ENCODE data around the gene PSMB3.
A peak's percentile ranks its signal among the peaks of the same experiment; 100 is the strongest.

Gene PSMB3

GRCh38 chr17:38738007-38738662 lies 14.4 kb upstream of the PSMB3 start:
- no peak overlapping the region for H3K4me3 Mint-ChIP-seq
- H3K27me3 Mint-ChIP-seq = peaks cover 12% of the 10 kb centered on the region
- H3K36me3 Mint-ChIP-seq (ENCODE audit: low read depth) = peaks cover 14% of the 10 kb centered on the region
- no peak for DNase-seq
- no peaks in the 10 kb centered on the region for H3K9me3 Mint-ChIP-seq
- peaks cover 23% of the 10 kb centered on the region for H3K4me1 Mint-ChIP-seq (ENCODE audit: low read depth)
- H3K27ac Mint-ChIP-seq = no peak overlapping the region

DNA sequence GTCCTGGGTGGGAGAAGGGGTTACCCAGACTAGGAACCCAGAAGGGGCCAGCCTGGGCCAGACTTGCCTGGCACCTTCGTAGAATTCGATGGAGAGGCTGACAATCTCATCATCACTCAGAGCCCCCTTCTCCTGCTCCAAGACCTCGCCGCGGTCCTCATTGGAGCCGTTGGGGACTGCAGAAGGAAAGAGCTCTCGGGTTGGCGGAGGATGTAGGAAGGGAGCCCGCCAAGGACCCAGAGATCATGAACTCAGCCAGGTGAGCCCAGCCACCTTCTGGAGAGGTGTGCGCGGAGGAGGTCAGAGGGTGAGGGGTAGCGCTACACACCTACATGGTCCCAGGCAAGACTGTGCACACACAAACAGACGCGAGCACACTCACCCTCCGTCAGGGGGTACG lies 13.9 kb upstream of the PSMB3 start:
- H3K9me3 Mint-ChIP-seq = no peaks in the 10 kb centered on the region
- DNase-seq = no peak

GRCh38 chr17:38739305-38739704 lies 13.2 kb upstream of the PSMB3 start:
- Mint-ChIP-seq H3K27me3 (peaks cover 15% of the 10 kb centered on the region), H3K9me3 (no peaks in the 10 kb centered on the region), H3K4me1 (ENCODE audit: low read depth) (peaks cover 11% of the 10 kb centered on the region), H3K27ac (no peak overlapping the region), H3K4me3 (no peak overlapping the region), H3K36me3 (ENCODE audit: low read depth) (peaks cover 2% of the 10 kb centered on the region)
- DNase-seq = no peak

More for the DNA sequence above, 13.9 kb upstream of the PSMB3 start:
- Mint-ChIP-seq H3K27ac (no peak overlapping the region), H3K4me1 (ENCODE audit: low read depth) (peaks cover 17% of the 10 kb centered on the region), H3K36me3 (ENCODE audit: low read depth) (peaks cover 9% of the 10 kb centered on the region), H3K27me3 (peaks cover 12% of the 10 kb centered on the region), H3K4me3 (no peak overlapping the region)

DNA sequence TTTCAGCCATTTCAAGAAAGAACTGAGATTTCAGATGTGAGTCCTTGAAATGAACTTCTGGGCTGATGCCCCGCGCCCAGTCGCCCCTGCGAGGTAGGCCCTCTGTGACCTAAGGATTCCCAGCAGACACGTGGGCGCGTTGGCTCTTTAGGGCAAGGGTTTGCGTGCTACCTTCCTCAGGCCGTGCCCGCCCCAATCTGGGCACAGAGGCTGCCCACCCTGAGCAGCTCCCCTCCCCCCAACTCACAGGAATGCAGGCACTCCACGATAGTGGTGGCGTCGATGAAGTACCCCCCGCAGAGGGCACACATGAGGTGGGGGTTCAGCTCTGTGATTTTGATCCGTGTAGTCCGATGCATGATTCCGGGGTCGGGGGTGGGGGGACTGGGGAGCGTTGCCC lies 12.5 kb upstream of the PSMB3 start:
- no peak overlapping the region for H3K4me3 Mint-ChIP-seq
- H3K27me3 Mint-ChIP-seq = peaks cover 21% of the 10 kb centered on the region
- H3K9me3 Mint-ChIP-seq = no peaks in the 10 kb centered on the region
- no peaks in the 10 kb centered on the region for H3K36me3 Mint-ChIP-seq (ENCODE audit: low read depth)
- peaks cover 4% of the 10 kb centered on the region for H3K4me1 Mint-ChIP-seq (ENCODE audit: low read depth)
- H3K27ac Mint-ChIP-seq = no peak overlapping the region
- no peak for DNase-seq

GRCh38 chr17:38740806-38741205 lies 11.7 kb upstream of the PSMB3 start:
- DNase-seq = no peak
- Mint-ChIP-seq H3K27me3 (peaks cover 29% of the 10 kb centered on the region), H3K36me3 (ENCODE audit: low read depth) (no peaks in the 10 kb centered on the region), H3K27ac (no peak overlapping the region), H3K4me3 (no peak overlapping the region), H3K4me1 (ENCODE audit: low read depth) (no peaks in the 10 kb centered on the region), H3K9me3 (no peaks in the 10 kb centered on the region)

- H3K4me3 Mint-ChIP-seq = no peak overlapping the region
- H3K27ac Mint-ChIP-seq = no peak overlapping the region
- peaks cover 4% of the 10 kb centered on the region for H3K4me1 Mint-ChIP-seq (ENCODE audit: low read depth)
- DNase-seq = no peak
- H3K9me3 Mint-ChIP-seq = no peaks in the 10 kb centered on the region
- H3K36me3 Mint-ChIP-seq (ENCODE audit: low read depth) = no peaks in the 10 kb centered on the region
- H3K27me3 Mint-ChIP-seq = peaks cover 35% of the 10 kb centered on the region
These were observed 11.1 kb upstream of the PSMB3 start for GRCh38 chr17:38741461-38741860.

DNA sequence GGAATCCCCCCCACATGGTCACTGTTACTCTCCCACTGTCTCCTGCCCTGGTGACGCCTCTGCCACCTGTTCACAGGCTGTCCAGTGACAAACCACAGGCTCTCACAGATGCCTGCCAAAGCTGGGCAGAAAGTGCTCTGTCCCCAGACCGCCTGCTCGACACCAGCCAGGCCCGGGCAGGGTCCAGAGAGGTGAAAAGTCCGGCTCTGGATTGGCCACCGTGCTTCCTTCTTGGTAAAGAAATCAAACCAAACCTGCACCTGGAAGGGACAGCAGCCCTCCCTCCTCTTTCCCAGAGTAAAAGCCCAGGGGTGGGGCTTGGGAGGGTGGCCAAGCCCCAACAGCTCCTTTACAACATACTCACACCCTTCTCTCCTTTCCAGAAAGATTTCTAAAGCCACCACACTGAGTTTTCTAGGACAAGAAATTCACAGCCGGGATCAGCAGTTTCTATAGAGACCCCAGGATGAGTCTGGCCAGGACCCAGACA lies 10.6 kb upstream of the PSMB3 start:
- no peaks in the 10 kb centered on the region for H3K36me3 Mint-ChIP-seq (ENCODE audit: low read depth)
- H3K4me3 Mint-ChIP-seq = no peak overlapping the region
- no peaks in the 10 kb centered on the region for H3K9me3 Mint-ChIP-seq
- DNase-seq = no peak
- H3K27ac Mint-ChIP-seq = no peak overlapping the region
- peaks cover 41% of the 10 kb centered on the region for H3K27me3 Mint-ChIP-seq
- peaks cover 7% of the 10 kb centered on the region for H3K4me1 Mint-ChIP-seq (ENCODE audit: low read depth)

GRCh38 chr17:38742411-38743308 lies 9.9 kb upstream of the PSMB3 start:
- Mint-ChIP-seq H3K27ac (no peak overlapping the region), H3K36me3 (ENCODE audit: low read depth) (no peaks in the 10 kb centered on the region), H3K27me3 (peaks cover 42% of the 10 kb centered on the region), H3K4me3 (no peak overlapping the region), H3K9me3 (no peaks in the 10 kb centered on the region), H3K4me1 (ENCODE audit: low read depth) (peaks cover 7% of the 10 kb centered on the region)
- DNase-seq = no peak

DNA sequence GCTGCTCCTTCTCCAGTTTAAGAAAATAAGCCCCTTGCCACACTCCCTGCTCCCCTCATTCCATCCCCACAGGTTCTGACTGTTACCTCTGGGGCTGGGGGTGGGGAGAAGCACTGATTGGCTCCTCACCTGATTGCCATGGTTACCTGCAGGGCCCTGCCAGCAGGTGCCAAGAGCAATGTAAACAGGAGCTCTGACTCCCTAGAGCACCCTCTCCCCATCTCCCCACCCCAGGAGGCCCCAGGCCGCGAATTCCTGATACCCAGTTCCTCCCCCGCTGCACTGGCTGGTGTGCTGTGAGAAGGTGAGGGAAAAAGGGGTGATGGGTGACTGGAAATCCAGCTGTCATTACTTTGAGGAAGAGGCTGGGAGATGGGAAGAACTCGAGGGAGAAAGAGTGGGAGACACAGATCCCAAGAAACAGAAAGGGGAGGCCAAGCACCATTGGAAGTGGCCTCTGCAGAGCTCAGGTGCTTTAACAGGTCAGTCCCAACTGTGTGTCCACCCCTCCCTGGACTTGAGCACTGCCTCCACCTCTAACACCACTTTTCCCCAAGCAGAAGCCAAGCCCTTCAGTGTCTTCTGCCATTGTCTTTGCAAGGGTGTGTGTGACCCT lies 8.9 kb upstream of the PSMB3 start:
- peaks cover 12% of the 10 kb centered on the region for H3K4me1 Mint-ChIP-seq (ENCODE audit: low read depth)
- H3K4me3 Mint-ChIP-seq = no peak overlapping the region
- no peaks in the 10 kb centered on the region for H3K9me3 Mint-ChIP-seq
- no peak for DNase-seq
- no peaks in the 10 kb centered on the region for H3K36me3 Mint-ChIP-seq (ENCODE audit: low read depth)
- peaks cover 47% of the 10 kb centered on the region for H3K27me3 Mint-ChIP-seq
- no peak overlapping the region for H3K27ac Mint-ChIP-seq

DNA sequence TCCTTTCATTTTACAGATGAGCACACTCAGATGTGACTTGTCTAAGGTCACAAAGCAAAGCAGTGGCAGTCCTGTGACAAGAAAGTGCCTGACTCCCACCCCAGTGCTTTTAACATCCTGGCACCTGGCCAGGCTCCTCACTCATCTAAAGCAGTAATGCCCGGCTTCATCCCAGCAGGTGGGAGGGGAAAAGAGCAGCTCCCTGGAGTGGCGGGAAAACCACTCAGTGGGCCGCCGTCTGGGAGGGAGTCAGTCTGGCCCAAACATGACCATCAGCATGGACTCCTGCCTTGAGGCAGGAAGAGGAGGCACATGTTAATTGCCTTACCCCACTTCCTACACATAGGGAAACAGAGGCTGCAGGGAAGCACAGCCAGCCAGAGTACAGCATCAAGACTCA lies 7.0 kb upstream of the PSMB3 start:
- Mint-ChIP-seq H3K27me3 (peaks cover 56% of the 10 kb centered on the region), H3K36me3 (ENCODE audit: low read depth) (no peaks in the 10 kb centered on the region), H3K9me3 (no peaks in the 10 kb centered on the region), H3K27ac (no peak overlapping the region), H3K4me1 (ENCODE audit: low read depth) (peaks cover 26% of the 10 kb centered on the region), H3K4me3 (no peak overlapping the region)
- DNase-seq = no peak

DNA sequence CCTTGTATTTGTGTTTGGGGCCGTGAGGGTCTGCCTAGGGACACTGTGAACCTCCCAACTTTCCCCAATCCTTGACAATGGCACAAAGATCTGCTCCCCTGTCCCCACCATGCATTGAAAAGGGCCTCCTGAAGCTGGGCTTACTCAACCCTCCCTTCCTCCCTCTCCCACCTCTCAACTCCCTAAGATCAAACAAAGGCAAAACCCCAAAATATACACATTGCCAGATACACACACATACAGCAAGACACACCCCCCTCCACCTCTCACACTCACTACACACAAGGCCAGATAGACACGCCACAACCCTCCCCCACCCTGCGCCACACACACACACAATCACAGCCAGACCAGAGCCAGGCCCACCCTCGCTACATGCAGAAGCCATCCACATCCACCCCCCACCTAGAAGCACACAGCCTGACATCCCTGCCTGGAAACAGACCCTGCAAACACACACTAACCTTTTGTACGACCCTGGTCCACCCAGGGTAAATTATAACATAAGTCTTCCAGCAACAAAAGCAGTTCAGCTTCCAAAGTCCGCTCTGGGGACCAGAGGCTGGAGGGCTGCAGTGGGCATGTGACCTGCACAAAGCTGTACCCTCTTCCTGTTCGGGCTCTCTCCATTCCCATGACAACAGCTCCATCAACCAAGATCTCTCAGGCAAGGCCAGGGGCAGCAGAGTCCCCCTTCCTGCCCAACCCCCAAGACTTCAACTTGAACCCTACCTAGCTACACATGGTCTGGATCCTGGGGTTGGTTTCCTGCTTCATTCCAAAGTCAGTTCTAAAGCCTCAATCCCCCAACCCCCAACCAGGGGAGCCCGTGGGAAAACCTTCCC lies 6.3 kb upstream of the PSMB3 start:
- no peaks in the 10 kb centered on the region for H3K36me3 Mint-ChIP-seq (ENCODE audit: low read depth)
- no peak overlapping the region for H3K27ac Mint-ChIP-seq
- H3K4me1 Mint-ChIP-seq (ENCODE audit: low read depth) = peaks cover 33% of the 10 kb centered on the region
- no peak for DNase-seq
- peak overlapping the region; percentile 30 for H3K4me3 Mint-ChIP-seq
- H3K27me3 Mint-ChIP-seq = peaks cover 63% of the 10 kb centered on the region
- H3K9me3 Mint-ChIP-seq = no peaks in the 10 kb centered on the region

DNA sequence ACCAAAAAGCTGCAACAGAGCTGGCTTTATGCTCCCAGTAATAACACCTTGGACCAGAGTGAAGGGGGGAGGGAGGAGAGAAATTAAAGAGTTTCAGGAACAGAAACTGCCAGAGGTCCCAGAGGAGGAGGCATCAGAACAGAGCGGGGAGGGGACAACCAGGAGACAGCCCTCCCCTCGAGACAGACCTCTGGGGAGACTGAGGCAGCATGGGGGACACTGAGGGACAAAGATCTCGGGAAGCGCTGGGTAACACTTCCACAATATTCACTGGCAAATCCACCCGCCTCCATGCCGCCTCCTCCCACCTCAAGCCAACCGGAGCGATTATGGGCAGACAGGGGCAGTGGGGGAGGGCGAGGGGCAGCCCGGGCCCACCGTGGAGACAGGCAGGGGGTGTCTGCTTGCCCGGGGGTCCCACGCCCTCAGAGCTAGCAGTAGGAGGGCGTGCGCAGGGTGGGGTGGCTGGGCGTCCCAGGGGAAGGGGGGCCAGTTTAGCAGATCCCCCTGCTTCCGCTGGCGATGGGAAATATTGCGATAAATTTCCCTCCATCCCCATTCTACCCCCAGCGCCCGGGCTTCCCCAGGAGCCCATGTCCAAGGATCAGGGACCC lies 5.6 kb upstream of the PSMB3 start:
- peaks cover 3% of the 10 kb centered on the region for H3K36me3 Mint-ChIP-seq (ENCODE audit: low read depth)
- H3K4me3 Mint-ChIP-seq = peak overlapping the region; percentile 33
- no peak for DNase-seq
- H3K9me3 Mint-ChIP-seq = no peaks in the 10 kb centered on the region
- no peak overlapping the region for H3K27ac Mint-ChIP-seq
- H3K4me1 Mint-ChIP-seq (ENCODE audit: low read depth) = peaks cover 39% of the 10 kb centered on the region
- H3K27me3 Mint-ChIP-seq = peaks cover 68% of the 10 kb centered on the region

DNA sequence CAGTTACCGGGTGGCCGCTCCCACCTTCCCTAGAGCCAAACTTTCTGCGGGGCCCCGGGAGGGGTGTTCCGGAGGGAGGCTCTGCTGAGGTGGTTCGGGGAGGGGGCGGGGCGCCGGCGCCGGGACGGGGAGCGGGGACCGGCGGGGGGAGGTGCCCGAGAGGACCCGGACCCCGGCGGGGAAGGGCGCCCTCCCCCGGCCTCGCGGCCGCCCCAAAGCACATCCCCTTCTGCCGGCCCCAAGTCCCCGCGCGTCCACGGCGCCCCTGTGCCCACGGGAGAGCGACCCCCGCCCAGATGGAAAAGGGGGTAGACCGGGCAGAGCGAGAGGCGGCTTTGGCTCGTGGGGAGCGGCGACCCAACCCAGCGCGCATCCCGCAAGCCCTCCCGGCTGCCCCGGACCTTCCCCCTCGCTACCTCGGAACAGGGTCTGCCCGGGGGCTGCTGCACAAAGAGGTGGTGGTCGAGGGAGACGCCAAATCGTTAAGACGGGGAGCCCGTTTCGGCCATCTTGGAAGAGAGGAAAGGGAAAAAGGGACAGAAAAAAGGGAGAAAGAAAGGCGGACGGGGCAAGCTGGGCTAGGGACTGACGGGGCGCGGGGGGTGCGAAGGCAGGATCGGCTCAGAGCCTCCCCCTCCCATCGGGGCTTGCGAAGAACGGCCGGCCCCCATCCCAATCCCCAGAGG lies 4.9 kb upstream of the PSMB3 start:
- Mint-ChIP-seq H3K27me3 (peaks cover 66% of the 10 kb centered on the region), H3K4me1 (ENCODE audit: low read depth) (peaks cover 43% of the 10 kb centered on the region), H3K9me3 (no peaks in the 10 kb centered on the region), H3K4me3 (peak overlapping the region; percentile 72), H3K27ac (no peak overlapping the region), H3K36me3 (ENCODE audit: low read depth) (peaks cover 7% of the 10 kb centered on the region)
- no peak for DNase-seq

Data from activated T-cell treated with anti-CD3 and anti-CD28 coated beads, Interleukin-2, amount 50 U/mL, for 24 hours (primary cell).